Measurements from ENCODE around the gene AGPAT4.

- TF ChIP-seq CTCF (conservative IDR thresholded peaks at IDR 0.05; ENCODE audit: low read length) (no peak), EZH2phosphoT487 (IDR thresholded peaks at IDR 0.05; ENCODE audit: borderline replicate concordance) (no peak)
These were observed 168.5 kb downstream of the AGPAT4 start for GRCh38 chr6:161105408-161105807.
